Right cardiac atrium (tissue), 5 donors: ENCODE measurements around the gene TP53I13. TPM values are rescaled to one million over a fixed set of nuclear protein-coding genes. Genes with fewer than 3 reads are reported as not detected.
A peak's percentile ranks its signal among the peaks of the same experiment; 100 is the strongest.

Experiments
- ATAC-seq, 2 donors: fragments of 200-7000 bp; cut with Tn5 transposase; one replicate each; pipeline versions ENCODE4 v1.8.0 to v1.9.1; 2020; ENCODE audit warnings: moderate library complexity in 2 of 2, mild to moderate bottlenecking in 1 of 2
- DNase-seq, 3 donors: peaks; one replicate each; pipeline ENCODE4 v3.0.0-alpha.2; 2020
- H3K27ac ChIP-seq: one replicate; pipeline ENCODE4 v1.5.1; 2013; ENCODE audit warnings: mild to moderate bottlenecking, low read length, control low read depth, moderate library complexity
- H3K27me3 ChIP-seq: one replicate; pipeline ENCODE4 v1.6.1; 2013; ENCODE audit not compliant: control insufficient read depth, insufficient read depth
- H3K4me1 ChIP-seq: one replicate; pipeline ENCODE4 v1.6.1; 2013; ENCODE audit warnings: low read length; ENCODE audit not compliant: control insufficient read depth, insufficient read depth
- H3K4me3 ChIP-seq: one replicate; pipeline ENCODE4 v1.5.1; 2013; ENCODE audit warnings: low read length, control low read depth
- H3K9me3 ChIP-seq: one replicate; pipeline ENCODE4 v1.6.1; 2013; ENCODE audit warnings: low read length; ENCODE audit not compliant: control insufficient read depth
- WGBS: extraction: QIAGEN DNeasy Blood & Tissue Kit; methylation state at CpG from one replicate; pipeline ENCODE4 v1.1.7; 2013; 5-methylcytosine and 5-hydroxymethylcytosine counted together
- intact Hi-C, 4 donors: fragments of 100-400 bp; cut with DNase I; formaldehyde crosslinking; loops; one replicate each; pipeline versions ENCODE4 v1.11.0 to v1.14.0; 2022 to 2023
- long read RNA-seq, 4 donors: library from polyadenylated mRNA; unstranded; transcript quantifications; one replicate each; pipeline ENCODE4 v2.0.0, GENCODE V29; 2020 to 2021
- polyA plus RNA-seq: library from polyadenylated mRNA; stranded (reverse); fragments of 200-250 nt; gene quantifications from one replicate; pipeline ENCODE4 v1.2.3, GENCODE V29; 2013
- total RNA-seq, 4 donors: library from RNA; stranded (reverse); fragmentation: NEBNext Ultra II Directional; extraction: Animal tissue kit (Norgen Biotek cat#: 25700); gene quantifications; one replicate each; pipeline ENCODE4 v1.2.1, GENCODE V29; 2021
- donor health status: healthy with polysubstance abuse.
- donor health status: DM: no; HTN: yes; CAD: no.
- donor health status: DM: no; HTN: no; CAD: no.
- donor health status: DM: no; HTN: yes; CAD: no; lungs with severe emphysema.
- donor health status: DM: yes; HTN: yes; CAD: no.

Gene TP53I13
- 10 to 100 TPM; 30.6 to 45.3 (median 38.3) TPM for total RNA-seq
- polyA plus RNA-seq, result 53.0 TPM
- long read RNA-seq, donor 1, transcript TP53I13-201 (7 exons, 1,530 nt), result major isoform, 117 of 152 reads
- long read RNA-seq, donor 1, partial matches to known transcripts, result 20 of 152 reads
- long read RNA-seq, donor 1, other reads (novel, unspliced or antisense), result 15 of 152 reads
- long read RNA-seq, donor 2, transcript TP53I13-201 (7 exons, 1,530 nt), result major isoform, 108 of 128 reads
- long read RNA-seq, donor 2, partial matches to known transcripts, result 10 of 128 reads
- long read RNA-seq, donor 2, other reads (novel, unspliced or antisense), result 10 of 128 reads
- long read RNA-seq, donor 3, transcript TP53I13-201 (7 exons, 1,530 nt), result major isoform, 385 of 512 reads
- long read RNA-seq, donor 3, partial matches to known transcripts, result 42 of 512 reads
- long read RNA-seq, donor 3, other reads (novel, unspliced or antisense), result 84 of 512 reads
- long read RNA-seq, donor 4, transcript TP53I13-201 (7 exons, 1,530 nt), result major isoform, 86 of 102 reads
- long read RNA-seq, donor 4, partial matches to known transcripts, result 2 of 102 reads
- long read RNA-seq, donor 4, other reads (novel, unspliced or antisense), result 13 of 102 reads

GRCh38 chr17:29568331-29569244, at the start of gene TP53I13:
Gene TP53I13 (plus strand): TSS chr17:29568701. CDS start chr17:29568759, 58 bp downstream.
- no peaks in the 10 kb centered on the region for H3K9me3 ChIP-seq
- peak within 1 kb of the TSS; percentile 63 for H3K4me3 ChIP-seq
- peak; percentile 90 to 97 (median 96) for DNase-seq
- 1% methylated on average over 85 of the region's 85 CpGs for WGBS
- H3K27me3 ChIP-seq, result no peaks in the 10 kb centered on the region
- intact Hi-C loops, result no loop called here
- peak; percentile 72 to 78 for ATAC-seq
- H3K27ac ChIP-seq, result peak within 1 kb of the TSS; percentile 76
- peaks cover 8% of the 10 kb centered on the region for H3K4me1 ChIP-seq

GRCh38 chr17:29524692-29525091, 43.8 kb upstream of the TP53I13 start:
- Histone ChIP-seq H3K27ac (no peak overlapping the region), H3K4me1 (no peaks in the 10 kb centered on the region), H3K9me3 (no peaks in the 10 kb centered on the region), H3K27me3 (no peaks in the 10 kb centered on the region), H3K4me3 (no peak overlapping the region)
- intact Hi-C loops, result no loop called here
- WGBS, result 98% methylated on average over 3 of the region's 3 CpGs
- DNase-seq (no peak), ATAC-seq (no peak)

DNA sequence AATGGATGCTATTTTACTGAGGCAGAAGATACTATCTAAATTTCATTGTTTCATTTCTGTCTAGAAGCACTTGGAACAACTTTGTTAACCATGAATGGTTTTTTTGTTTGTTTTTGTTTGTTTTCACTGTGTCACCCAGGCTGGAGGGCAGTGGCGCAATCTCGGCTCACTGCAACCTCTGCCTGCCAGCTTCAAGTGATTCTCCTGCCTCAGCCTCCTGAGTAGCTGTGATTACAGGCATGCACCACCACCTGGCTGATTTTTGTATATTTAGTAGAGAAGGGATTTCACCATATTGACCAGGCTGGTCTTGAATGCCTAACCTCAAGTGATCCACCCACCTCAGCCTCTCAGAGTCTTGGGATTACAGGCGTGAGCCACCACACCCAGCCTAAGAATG, 42.2 kb upstream of the TP53I13 start:
- Histone ChIP-seq H3K4me3 (no peak overlapping the region), H3K27ac (no peak overlapping the region), H3K4me1 (no peaks in the 10 kb centered on the region), H3K9me3 (no peaks in the 10 kb centered on the region), H3K27me3 (no peaks in the 10 kb centered on the region)
- DNase-seq, result no peak
- no peak for ATAC-seq
- intact Hi-C loops, result no loop called here
- 93% methylated on average over 3 of the region's 3 CpGs for WGBS

- DNase-seq (no peak), ATAC-seq (no peak)
- Histone ChIP-seq H3K4me3 (no peak overlapping the region), H3K9me3 (no peaks in the 10 kb centered on the region), H3K27ac (no peak overlapping the region), H3K27me3 (no peaks in the 10 kb centered on the region), H3K4me1 (no peaks in the 10 kb centered on the region)
- 89% methylated on average over 8 of the region's 8 CpGs for WGBS
- intact Hi-C loops, result loop anchor here in 1 of 4 donors (10.0 kb wide), 1 partner anchor 159 kb away; no protein-coding TSS in a partner anchor
Observed at GRCh38 chr17:29533976-29534375, 34.5 kb upstream of the TP53I13 start.

DNA sequence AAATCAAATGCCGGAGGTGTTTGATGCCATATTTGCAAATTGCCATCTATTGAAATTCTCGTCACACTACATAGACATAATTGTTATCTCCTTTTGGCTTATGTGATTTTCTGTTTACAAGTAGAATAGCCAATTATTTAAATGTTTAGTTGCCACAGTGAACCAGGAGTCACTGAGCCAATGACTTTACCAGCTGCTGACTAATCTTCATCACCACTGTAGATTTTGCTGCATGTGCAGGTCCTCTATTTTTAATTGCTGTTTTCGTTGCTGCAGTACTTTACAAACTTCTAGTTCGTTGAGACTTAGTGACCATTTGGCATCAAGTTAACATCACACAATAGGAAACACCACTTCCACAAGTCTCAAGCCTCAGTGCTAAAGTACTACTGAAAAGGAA, 24.4 kb upstream of the TP53I13 start:
- intact Hi-C loops, result no loop called here
- no peak for ATAC-seq
- WGBS, result 87% methylated on average over 4 of the region's 4 CpGs

GRCh38 chr17:29546085-29546484, 22.4 kb upstream of the TP53I13 start:
- ATAC-seq (no peak), DNase-seq (no peak)
- Histone ChIP-seq H3K27me3 (no peaks in the 10 kb centered on the region), H3K4me1 (no peaks in the 10 kb centered on the region), H3K9me3 (no peaks in the 10 kb centered on the region), H3K27ac (no peak overlapping the region), H3K4me3 (no peak overlapping the region)
- WGBS, result 99% methylated on average over 1 of the region's 1 CpG
- intact Hi-C loops, result no loop called here

More for the DNA sequence above, 24.4 kb upstream of the TP53I13 start:
- Histone ChIP-seq H3K4me3 (no peak overlapping the region), H3K9me3 (no peaks in the 10 kb centered on the region), H3K27ac (no peak overlapping the region), H3K4me1 (no peaks in the 10 kb centered on the region), H3K27me3 (no peaks in the 10 kb centered on the region)
- no peak for DNase-seq

- no peak overlapping the region for H3K4me3 ChIP-seq
- H3K4me1 ChIP-seq, result no peaks in the 10 kb centered on the region
- no peak overlapping the region for H3K27ac ChIP-seq
- no peaks in the 10 kb centered on the region for H3K9me3 ChIP-seq
- no peaks in the 10 kb centered on the region for H3K27me3 ChIP-seq
- ATAC-seq (no peak), DNase-seq (no peak)
- intact Hi-C loops, result no loop called here
- 97% methylated on average over 1 of the region's 1 CpG for WGBS
Observed at GRCh38 chr17:29546830-29547229, 21.7 kb upstream of the TP53I13 start.

DNA sequence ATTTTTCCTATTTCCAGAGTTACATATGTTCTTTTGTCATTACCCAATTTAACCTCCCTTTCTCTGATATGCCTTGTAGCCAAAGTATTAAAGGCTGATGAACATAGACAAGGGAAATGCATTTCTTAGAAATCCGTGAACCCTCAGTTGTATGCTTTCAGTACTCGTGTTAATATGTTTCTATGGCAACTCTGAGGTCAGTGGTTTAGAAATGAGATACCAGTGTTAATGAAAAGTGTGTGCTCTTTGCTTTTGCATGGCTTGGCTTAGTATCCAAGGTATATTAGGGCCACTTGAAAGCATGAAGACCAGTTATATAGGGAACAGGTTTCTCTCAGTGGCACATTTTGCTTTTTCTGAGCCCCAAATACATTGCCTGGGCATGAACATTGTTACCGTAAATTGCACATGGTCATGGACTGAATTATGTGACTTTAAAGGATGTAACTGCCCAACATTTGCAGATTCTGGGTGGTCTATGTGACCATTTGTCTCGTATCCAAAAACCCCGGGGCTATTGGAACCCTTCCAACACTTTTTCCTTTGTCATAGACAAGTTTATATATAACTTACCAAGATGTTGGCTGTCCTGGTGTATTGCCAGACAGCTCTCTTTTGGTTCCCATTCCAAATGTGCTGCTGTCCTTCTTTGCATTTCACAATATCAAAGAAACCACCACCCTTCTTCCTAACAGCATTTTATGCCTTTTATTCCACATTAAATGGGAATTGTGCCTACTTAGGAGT, 19.2 kb upstream of the TP53I13 start:
- no peak for ATAC-seq
- no peak overlapping the region for H3K27ac ChIP-seq
- H3K4me3 ChIP-seq, result no peak overlapping the region
- no peaks in the 10 kb centered on the region for H3K4me1 ChIP-seq
- no peaks in the 10 kb centered on the region for H3K27me3 ChIP-seq
- intact Hi-C loops, result no loop called here
- no peaks in the 10 kb centered on the region for H3K9me3 ChIP-seq
- WGBS, result 28% methylated on average over 5 of the region's 5 CpGs
- no peak for DNase-seq

DNA sequence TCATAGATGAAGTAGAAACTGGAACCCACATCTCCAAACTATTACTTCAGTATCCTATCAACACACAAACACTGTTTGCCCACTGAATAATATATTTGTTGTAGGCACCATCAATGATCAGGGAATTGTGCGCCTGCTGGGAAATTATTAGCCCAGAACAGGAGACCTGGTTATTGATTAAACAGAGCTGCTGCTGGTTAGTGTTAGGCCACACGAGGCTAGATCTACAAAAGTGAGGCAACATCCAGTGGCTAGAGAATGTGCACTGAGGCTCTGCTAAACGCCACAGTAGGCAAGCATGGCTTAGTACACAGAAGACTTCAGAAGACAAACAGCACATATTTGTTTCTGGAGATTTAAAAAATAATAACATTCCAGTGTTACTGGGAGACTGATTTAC, 12.7 kb upstream of the TP53I13 start:
- WGBS, result 84% methylated on average over 3 of the region's 3 CpGs
- no peaks in the 10 kb centered on the region for H3K27me3 ChIP-seq
- DNase-seq (no peak), ATAC-seq (no peak)
- no peak overlapping the region for H3K4me3 ChIP-seq
- no peaks in the 10 kb centered on the region for H3K4me1 ChIP-seq
- H3K9me3 ChIP-seq, result no peaks in the 10 kb centered on the region
- no peak overlapping the region for H3K27ac ChIP-seq
- intact Hi-C loops, result no loop called here

GRCh38 chr17:29557085-29557738, 11.3 kb upstream of the TP53I13 start:
- H3K27ac ChIP-seq, result no peak overlapping the region

More at GRCh38 chr17:29557085-29557738, 11.3 kb upstream of the TP53I13 start:
- H3K27me3 ChIP-seq, result no peaks in the 10 kb centered on the region
- no peaks in the 10 kb centered on the region for H3K9me3 ChIP-seq
- DNase-seq (no peak), ATAC-seq (no peak)
- intact Hi-C loops, result no loop called here
- WGBS, result 89% methylated on average over 1 of the region's 1 CpG
- H3K4me1 ChIP-seq, result peaks cover 5% of the 10 kb centered on the region
- no peak overlapping the region for H3K4me3 ChIP-seq
